MM.1S (cell line): Measurements from ENCODE around the gene RGS16.

Experiments
- DNase-seq: peaks from one replicate; pipeline ENCODE4 v3.0.0-alpha.2; 2015
- H2AFZ ChIP-seq: fragments of 300-600 bp; sonication (generic); 2 replicates; pipeline ENCODE4 v1.6.0; 2016; ENCODE audit warnings: antibody characterized with exemption, low read length
- H3F3A ChIP-seq: fragments of 300-600 bp; sonication (generic); 2 replicates; pipeline ENCODE4 v1.6.1; 2016; ENCODE audit warnings: mild to moderate bottlenecking, antibody characterized with exemption, low read length, moderate library complexity, mixed read lengths; ENCODE audit not compliant: insufficient read depth
- H3K27ac ChIP-seq: fragments of 300-600 bp; sonication (generic); 2 replicates; pipeline ENCODE4 v1.5.1; 2016; ENCODE audit warnings: mild to moderate bottlenecking, low read length
- H3K27me3 ChIP-seq: fragments of 300-600 bp; sonication (generic); replicated peaks from 2 replicates; pipeline ENCODE4 v1.6.0; 2016; ENCODE audit warnings: low read length; ENCODE audit not compliant: insufficient read depth
- H3K36me3 ChIP-seq: fragments of 300-600 bp; sonication (generic); replicated peaks from 2 replicates; pipeline ENCODE4 v1.6.1; 2016; ENCODE audit warnings: mild to moderate bottlenecking, low read length, mixed read lengths; ENCODE audit not compliant: insufficient read depth
- H3K4me1 ChIP-seq: fragments of 300-600 bp; sonication (generic); 2 replicates; pipeline ENCODE4 v1.6.1; 2016; ENCODE audit warnings: low read length, mixed read lengths
- H3K4me2 ChIP-seq: fragments of 300-600 bp; sonication (generic); 2 replicates; pipeline ENCODE4 v1.6.0; 2016; ENCODE audit warnings: low read depth, low read length
- H3K4me3 ChIP-seq: fragments of 300-600 bp; sonication (generic); 2 replicates; pipeline ENCODE4 v1.5.1; 2016; ENCODE audit warnings: low read length, mixed read lengths
- H3K79me2 ChIP-seq: fragments of 300-600 bp; sonication (generic); 2 replicates; pipeline ENCODE4 v1.6.1; 2016; ENCODE audit warnings: mixed run types, low read length, mixed read lengths
- H3K9ac ChIP-seq: fragments of 300-600 bp; sonication (generic); 2 replicates; pipeline ENCODE4 v1.6.1; 2016; ENCODE audit warnings: low read length, mixed read lengths
- H3K9me2 ChIP-seq: fragments of 300-600 bp; sonication (generic); replicated peaks from 2 replicates; pipeline ENCODE4 v1.6.1; 2016; ENCODE audit warnings: mild to moderate bottlenecking, low read length, mixed read lengths; ENCODE audit not compliant: insufficient read depth
- H3K9me3 ChIP-seq: fragments of 300-600 bp; sonication (generic); replicated peaks from 2 replicates; pipeline ENCODE4 v1.6.1; 2016; ENCODE audit warnings: mild to moderate bottlenecking, low read length, mixed read lengths; ENCODE audit not compliant: insufficient read depth
- H4K20me1 ChIP-seq: fragments of 300-600 bp; sonication (generic); 2 replicates; pipeline ENCODE4 v1.6.1; 2016; ENCODE audit warnings: mild to moderate bottlenecking, low read length, moderate library complexity, mixed read lengths; ENCODE audit not compliant: insufficient read depth
- CTCF ChIP-seq: fragments of 300-600 bp; sonication (generic); IDR thresholded peaks from 2 replicates; pipeline ENCODE4 v1.5.1; 2016; ENCODE audit warnings: antibody characterized with exemption, low read length, mixed read lengths
- EZH2 ChIP-seq: fragments of 300-600 bp; sonication (generic); optimal IDR thresholded peaks from 2 replicates; pipeline ENCODE3; 2017; ENCODE audit warnings: low read depth, mild to moderate bottlenecking, antibody characterized with exemption, low read length, mixed read lengths
- EZH2phosphoT487 ChIP-seq: fragments of 300-600 bp; sonication (generic); IDR thresholded peaks from 2 replicates; pipeline ENCODE4 v1.6.1; 2018; ENCODE audit warnings: antibody characterized with exemption, low read length

The RGS16 gene

GRCh38 chr1:182589520-182589919, 14.7 kb downstream of the RGS16 start:
- H3K9me2 ChIP-seq, result no peaks in the 10 kb centered on the region
- no peaks in the 10 kb centered on the region; the same call in 1 of the 2 replicates for H4K20me1 ChIP-seq
- peak overlapping the region; percentile 95 for H2AFZ ChIP-seq
- H3K9me3 ChIP-seq, result no peaks in the 10 kb centered on the region
- H3K4me1 ChIP-seq, result peaks cover 5% of the 10 kb centered on the region; the same call in 1 of the 2 replicates
- peak overlapping the region; percentile 86; the same call in 1 of the 2 replicates for H3K9ac ChIP-seq
- H3K79me2 ChIP-seq, result no peaks in the 10 kb centered on the region
- H3K27me3 ChIP-seq, result no peaks in the 10 kb centered on the region
- peak overlapping the region; percentile 88; the same call in 1 of the 2 replicates for H3K4me3 ChIP-seq
- peak overlapping the region; percentile 73 for H3K4me2 ChIP-seq
- H3K36me3 ChIP-seq, result no peaks in the 10 kb centered on the region
- DNase-seq, result no peak
- H3K27ac ChIP-seq, result peak overlapping the region; percentile 71; the same call in 1 of the 2 replicates
- H3F3A ChIP-seq, result no peaks in the 10 kb centered on the region
- TF ChIP-seq CTCF (no peak), EZH2 (no peak), EZH2phosphoT487 (no peak)

- Histone ChIP-seq H3K4me3 (peak within 1 kb of the TSS; percentile 88), H3K4me1 (peaks cover 5% of the 10 kb centered on the region; the same call in 1 of the 2 replicates), H3K27me3 (no peaks in the 10 kb centered on the region), H3K9me3 (no peaks in the 10 kb centered on the region), H3K27ac (peak within 1 kb of the TSS; percentile 71), H4K20me1 (no peaks in the 10 kb centered on the region), H3K4me2 (peak within 1 kb of the TSS; percentile 73), H2AFZ (peak within 1 kb of the TSS; percentile 95), H3K79me2 (no peaks in the 10 kb centered on the region), H3K9ac (peak within 1 kb of the TSS; percentile 86), H3F3A (no peaks in the 10 kb centered on the region), H3K9me2 (no peaks in the 10 kb centered on the region), H3K36me3 (no peaks in the 10 kb centered on the region)
- DNase-seq, result peak; percentile 83
- TF ChIP-seq CTCF (no peak), EZH2 (no peak), EZH2phosphoT487 (no peak)
These were observed 15.4 kb downstream of the RGS16 start, which contains the start of gene RNASEL for GRCh38 chr1:182588500-182589396. Gene RNASEL (minus strand): TSS chr1:182589256. CDS start chr1:182586806, 2,450 bp downstream.

GRCh38 chr1:182587666-182588499, 16.3 kb downstream of the RGS16 start:
- H3K9me2 ChIP-seq, result no peaks in the 10 kb centered on the region
- no peaks in the 10 kb centered on the region for H4K20me1 ChIP-seq
- DNase-seq, result no peak
- no peaks in the 10 kb centered on the region for H3F3A ChIP-seq
- no peaks in the 10 kb centered on the region for H3K36me3 ChIP-seq
- peak overlapping the region; percentile 88 for H3K4me3 ChIP-seq
- H3K9me3 ChIP-seq, result no peaks in the 10 kb centered on the region
- peak overlapping the region; percentile 86 for H3K9ac ChIP-seq
- H3K79me2 ChIP-seq, result no peaks in the 10 kb centered on the region
- H3K4me1 ChIP-seq, result peaks cover 5% of the 10 kb centered on the region; the same call in 1 of the 2 replicates
- peak overlapping the region; percentile 71; the same call in 1 of the 2 replicates for H3K27ac ChIP-seq
- no peaks in the 10 kb centered on the region for H3K27me3 ChIP-seq
- H3K4me2 ChIP-seq, result peak overlapping the region; percentile 73
- H2AFZ ChIP-seq, result peak overlapping the region; percentile 95
- no peak for TF ChIP-seq CTCF
- no peak for TF ChIP-seq EZH2
- TF ChIP-seq EZH2phosphoT487, result no peak
